ENCODE results near the gene DPH3.
A peak's percentile ranks its signal among the peaks of the same experiment; 100 is the strongest.
"Not testable (repeated sequence)": the region's sequence is repeated elsewhere in the genome, so short reads cannot be mapped to it uniquely, and the experiment has no call there.

The DPH3 gene

GRCh38 chr3:16264708-16265454, at the start of gene DPH3, which contains the start of gene OXNAD1:
TSS of gene DPH3 (minus strand) at chr3:16264943. CDS start at chr3:16264876, 67 bp downstream.
TSS of gene OXNAD1 (plus strand) at chr3:16265212. CDS start at chr3:16270953, 5,741 bp downstream.
- DNase-seq = peak; percentile 61

- no peak for DNase-seq
Observed at GRCh38 chr3:16313886-16314645, 49.3 kb upstream of the DPH3 start.

GRCh38 chr3:16311960-16312451, 47.3 kb upstream of the DPH3 start:
- DNase-seq = no peak

- DNase-seq = not testable (repeated sequence)
Observed at GRCh38 chr3:16310486-16310885, 45.7 kb upstream of the DPH3 start.

- DNase-seq = no peak
Observed at GRCh38 chr3:16309558-16309957, 44.8 kb upstream of the DPH3 start.

- no peak for DNase-seq
Observed at GRCh38 chr3:16308727-16309126, 44.0 kb upstream of the DPH3 start.

- no peak for DNase-seq
Observed at GRCh38 chr3:16307832-16308531, 43.2 kb upstream of the DPH3 start.

GRCh38 chr3:16305111-16305541, 40.4 kb upstream of the DPH3 start:
- DNase-seq = no peak

- no peak for DNase-seq
Observed at GRCh38 chr3:16304061-16305010, 39.6 kb upstream of the DPH3 start.

- DNase-seq = no peak
Observed at GRCh38 chr3:16303037-16303575, 38.4 kb upstream of the DPH3 start.

GRCh38 chr3:16302082-16302631, 37.4 kb upstream of the DPH3 start:
- no peak for DNase-seq

GRCh38 chr3:16301507-16301906, 36.8 kb upstream of the DPH3 start:
- DNase-seq = no peak

- no peak for DNase-seq
Observed at GRCh38 chr3:16300881-16301359, 36.2 kb upstream of the DPH3 start.

- no peak for DNase-seq
Observed at GRCh38 chr3:16300307-16300706, 35.6 kb upstream of the DPH3 start.

- no peak for DNase-seq
Observed at GRCh38 chr3:16299746-16300145, 35.0 kb upstream of the DPH3 start.

- DNase-seq = no peak
Observed at GRCh38 chr3:16298891-16299290, 34.1 kb upstream of the DPH3 start.

- DNase-seq = no peak
Observed at GRCh38 chr3:16297997-16298885, 33.5 kb upstream of the DPH3 start.

GRCh38 chr3:16295298-16295890, 30.7 kb upstream of the DPH3 start:
- DNase-seq = no peak

GRCh38 chr3:16294844-16295243, 30.1 kb upstream of the DPH3 start:
- no peak for DNase-seq

GRCh38 chr3:16290827-16291196, 26.1 kb upstream of the DPH3 start:
- no peak for DNase-seq
